Ramos (cell line): ENCODE data around the gene HGS.

Source experiments
- in situ Hi-C: fragments of 300-500 bp; cut with MboI; formaldehyde crosslinking; loops from one replicate; pipeline ENCODE4 v1.14.3; 2022; ENCODE audit warnings: low sequenced_read_pairs; ENCODE audit not compliant: unreplicated experiment

HGS gene

GRCh38 chr17:81683584-81684441, at the start of gene HGS, which contains the start of gene ARL16:
TSS of gene HGS (plus strand) at chr17:81684011. CDS start at chr17:81684067, 56 bp downstream.
TSS of gene ARL16 (minus strand) at chr17:81683797. CDS start at chr17:81683753, 44 bp downstream.
- in situ Hi-C loops = no loop called here

DNA sequence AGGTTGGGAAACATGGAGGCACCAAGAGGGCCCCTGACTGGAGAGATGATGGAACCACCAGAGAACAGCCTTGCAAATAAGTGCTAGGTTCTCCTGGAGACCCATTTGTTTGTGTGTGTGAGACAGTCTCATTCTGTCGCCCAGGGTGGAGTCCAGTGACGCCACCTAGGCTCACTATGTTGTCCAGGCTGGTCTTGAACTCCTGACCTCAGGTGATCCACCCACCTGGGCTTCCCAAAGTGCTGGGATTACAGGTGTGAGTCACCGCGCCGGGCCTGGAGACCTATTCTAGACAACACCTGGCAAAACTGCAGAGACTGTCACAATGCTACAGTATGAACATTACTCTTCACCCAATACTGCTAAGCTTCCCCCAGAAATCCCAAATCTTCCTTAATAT, 48.4 kb upstream of the HGS start:
- in situ Hi-C loops = no loop called here

- in situ Hi-C loops = no loop called here
Observed at GRCh38 chr17:81635973-81636504, 47.8 kb upstream of the HGS start.

DNA sequence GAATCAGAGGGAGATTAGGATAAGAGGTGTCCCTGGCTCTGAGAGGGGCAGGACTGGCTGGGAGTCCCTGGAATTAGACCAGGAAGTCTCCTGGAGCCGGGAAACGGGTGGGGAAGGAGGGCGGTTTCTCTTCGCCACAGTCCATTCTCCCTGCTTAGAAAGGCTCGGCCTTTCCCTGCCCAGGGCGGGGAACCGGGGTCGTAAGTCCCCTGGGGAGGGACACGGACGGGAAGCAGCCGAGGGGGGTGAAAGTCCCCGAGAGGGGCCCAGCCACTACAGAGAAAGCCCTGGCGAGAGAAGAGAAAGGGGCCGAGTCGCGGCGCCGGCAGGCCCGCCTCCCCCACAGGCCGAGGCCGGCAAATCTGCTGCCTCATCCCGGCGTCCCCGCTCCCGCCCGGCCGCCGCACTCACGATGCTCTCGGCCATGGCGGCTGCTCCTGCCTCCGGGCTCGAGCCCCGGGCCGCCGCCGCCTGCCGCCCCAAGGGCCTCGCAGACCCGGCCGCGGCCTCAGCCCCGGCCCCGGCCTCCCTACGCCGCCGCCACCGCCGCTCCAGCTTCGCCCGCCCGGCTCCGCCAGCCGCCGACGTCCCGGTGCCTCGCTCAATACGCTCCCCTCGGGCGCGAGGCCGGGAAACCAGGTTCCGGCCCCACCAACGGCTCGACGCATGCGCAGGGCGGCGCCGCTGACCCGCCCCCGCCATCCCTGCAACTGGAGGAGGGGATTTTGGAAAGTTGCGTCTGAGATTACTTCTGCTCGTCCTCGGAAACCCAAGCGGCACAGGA, 47.1 kb upstream of the HGS start, which contains the start of the genes NPLOC4 and TSPAN10:
Gene NPLOC4 (minus strand): TSS at position 608 of the 784 bp plus-strand sequence. CDS start 182 bp downstream, at position 426.
Gene TSPAN10 (plus strand): TSS at position 692 of the 784 bp plus-strand sequence. CDS start 5,217 bp downstream, outside the sequence.
- in situ Hi-C loops = no loop called here

DNA sequence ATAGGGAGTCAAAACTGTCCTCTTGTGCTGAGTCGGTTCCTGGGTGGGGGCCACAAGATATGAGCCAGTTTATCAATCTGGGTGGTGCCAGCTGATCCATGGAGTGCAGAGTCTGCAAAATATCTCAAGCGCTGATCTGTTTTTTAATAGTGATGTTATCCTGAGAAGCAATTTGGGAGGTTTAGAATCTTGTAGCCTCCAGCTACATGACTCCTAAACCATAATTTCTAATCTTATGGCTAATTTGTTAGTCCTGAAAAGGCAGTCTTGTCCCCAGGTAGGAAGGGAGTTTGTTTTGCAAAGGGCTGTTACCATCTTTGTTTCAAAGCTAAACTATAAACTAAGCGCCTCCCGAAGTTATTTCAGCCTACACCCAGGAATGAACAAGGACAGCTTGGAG, 45.1 kb upstream of the HGS start:
- in situ Hi-C loops = no loop called here

DNA sequence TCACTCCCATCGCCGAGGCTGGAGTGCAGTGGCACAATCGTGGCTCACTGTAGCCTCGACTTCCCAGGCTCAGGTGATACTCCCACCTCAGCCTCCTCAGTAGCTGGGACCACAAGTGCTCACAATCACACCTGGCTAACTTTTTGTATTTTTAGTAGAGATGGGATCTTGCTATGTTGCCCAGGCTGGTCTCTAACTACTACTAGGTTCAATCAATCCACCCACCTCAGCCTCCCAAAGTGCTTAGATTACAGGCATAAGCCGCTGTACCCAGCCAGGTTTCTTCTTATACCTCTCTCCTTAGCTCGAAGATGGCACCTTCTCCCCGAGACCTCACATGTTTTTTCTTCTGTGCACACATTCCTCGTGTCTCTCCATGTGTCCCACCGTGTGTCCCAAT, 43.8 kb upstream of the HGS start:
- in situ Hi-C loops = no loop called here

GRCh38 chr17:81641825-81642489, 41.9 kb upstream of the HGS start:
- in situ Hi-C loops = no loop called here

DNA sequence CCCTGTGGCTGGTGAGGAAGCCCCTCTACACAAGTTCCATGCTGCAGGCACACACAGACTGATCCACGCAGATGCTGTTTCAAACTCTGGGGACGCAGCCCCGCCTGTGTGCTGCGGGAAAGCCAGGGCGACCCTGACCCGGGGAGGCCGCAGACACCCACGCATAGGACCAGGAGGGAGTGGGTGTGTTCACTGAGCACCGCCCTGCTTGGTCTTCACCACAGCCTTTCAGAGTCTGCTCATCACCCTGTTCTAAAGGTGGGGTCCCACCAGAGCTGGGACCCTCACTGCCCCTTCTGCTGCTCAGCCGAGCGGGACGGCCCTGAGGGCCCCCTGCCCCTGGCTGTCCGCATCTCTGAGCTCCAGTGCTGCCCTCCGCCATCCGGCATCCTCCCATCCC, 39.3 kb upstream of the HGS start:
- in situ Hi-C loops = no loop called here

GRCh38 chr17:81644976-81645952, 38.5 kb upstream of the HGS start:
- in situ Hi-C loops = no loop called here

DNA sequence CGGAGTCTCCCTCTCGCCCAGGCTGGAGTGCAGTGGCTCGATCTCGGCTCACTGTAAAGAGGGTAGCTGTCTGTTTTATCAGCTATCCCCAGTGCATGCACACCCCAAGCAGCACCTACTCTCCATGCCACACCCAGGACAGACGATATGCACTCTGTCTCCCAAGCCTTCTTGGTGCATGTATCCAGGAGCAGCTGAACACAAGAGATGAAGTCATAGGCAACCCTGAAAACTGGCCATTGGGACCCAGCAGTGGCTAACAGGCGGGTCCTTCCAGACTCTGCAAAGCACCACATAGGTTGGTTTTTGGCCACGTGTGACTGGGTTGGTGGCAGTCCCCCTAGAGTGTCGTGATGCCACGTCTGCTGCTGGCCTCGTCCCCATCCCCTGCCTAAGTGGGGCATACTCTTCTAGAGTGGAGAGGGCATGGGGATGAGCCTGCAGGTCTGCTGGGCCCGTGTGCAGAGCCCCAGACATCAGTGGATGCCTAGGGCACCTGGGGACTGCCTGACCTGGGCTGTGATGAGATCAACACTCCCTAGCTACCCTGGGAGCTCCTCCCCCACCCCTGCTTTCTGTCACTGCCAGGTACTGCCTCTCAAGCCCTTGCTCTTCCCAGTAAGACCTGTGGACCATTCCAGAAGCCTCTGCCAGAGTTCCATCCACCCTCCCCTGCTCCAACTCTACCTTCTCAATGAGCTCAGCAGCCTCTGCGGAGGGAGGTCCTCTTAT, 36.8 kb upstream of the HGS start:
- in situ Hi-C loops = no loop called here

DNA sequence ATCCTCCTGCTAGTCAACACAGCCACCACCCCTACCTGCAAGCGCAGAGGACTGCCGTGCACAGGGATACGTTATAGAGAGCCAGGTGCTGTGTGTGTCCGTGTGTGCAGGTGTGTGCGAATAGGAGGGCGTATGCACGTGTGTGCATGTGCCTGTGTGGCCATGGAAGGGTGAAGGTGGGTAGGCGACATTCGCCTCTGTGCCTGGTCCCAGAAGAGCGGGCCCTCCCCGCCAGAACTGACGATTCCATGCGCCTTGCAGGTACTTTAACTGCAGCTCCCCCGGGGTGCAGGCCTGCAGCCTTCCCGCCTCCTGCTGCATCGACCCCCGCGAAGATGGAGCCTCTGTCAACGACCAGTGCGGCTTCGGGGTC, 36.2 kb upstream of the HGS start:
- in situ Hi-C loops = no loop called here

DNA sequence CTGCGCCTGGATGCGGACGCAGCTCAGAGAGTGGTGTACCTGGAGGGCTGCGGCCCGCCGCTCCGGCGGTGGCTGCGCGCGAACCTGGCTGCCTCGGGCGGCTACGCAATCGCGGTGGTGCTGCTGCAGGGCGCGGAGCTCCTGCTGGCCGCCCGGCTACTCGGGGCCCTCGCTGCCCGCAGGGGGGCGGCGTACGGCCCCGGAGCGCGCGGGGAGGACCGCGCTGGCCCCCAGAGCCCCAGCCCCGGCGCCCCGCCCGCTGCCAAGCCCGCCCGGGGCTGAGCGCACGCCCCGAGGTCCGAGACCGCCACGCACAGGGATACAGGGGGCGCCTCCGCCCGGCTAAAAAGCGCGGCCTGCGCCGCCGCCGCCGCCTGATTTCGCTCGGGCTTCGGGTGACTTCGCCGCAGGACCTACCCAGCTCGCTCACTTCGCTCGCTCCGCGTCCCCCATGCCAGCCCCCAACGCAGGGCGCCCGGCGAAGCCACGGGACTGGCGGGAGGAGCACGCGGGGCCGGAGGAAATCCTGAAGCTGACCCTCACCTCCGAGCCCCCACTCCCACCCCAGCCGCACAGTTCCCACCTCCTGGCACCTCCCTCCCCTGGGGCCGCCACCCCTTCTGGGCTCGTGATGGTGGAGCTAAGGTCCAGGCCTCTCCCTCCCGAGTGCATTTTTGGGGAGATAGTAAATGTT, 35.7 kb upstream of the HGS start:
- in situ Hi-C loops = no loop called here

DNA sequence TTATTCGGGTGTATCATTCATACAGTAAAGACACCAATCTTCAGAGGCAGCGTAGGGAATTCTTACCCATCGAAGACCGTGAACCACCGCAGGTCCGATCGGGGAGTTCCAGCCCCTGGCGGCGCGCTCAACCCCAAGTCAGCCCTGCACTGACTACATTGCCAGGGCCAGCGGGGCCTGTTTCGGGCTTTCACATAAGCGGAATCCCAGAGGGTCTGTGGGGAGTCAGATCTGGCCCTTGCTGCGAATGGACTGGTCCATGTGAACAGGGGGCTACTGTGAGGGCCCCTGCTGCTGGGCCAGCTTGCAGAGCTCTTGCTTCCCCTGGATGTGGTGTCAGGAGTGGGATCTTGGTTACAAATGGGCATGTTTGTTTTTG, 35.1 kb upstream of the HGS start:
- in situ Hi-C loops = no loop called here

DNA sequence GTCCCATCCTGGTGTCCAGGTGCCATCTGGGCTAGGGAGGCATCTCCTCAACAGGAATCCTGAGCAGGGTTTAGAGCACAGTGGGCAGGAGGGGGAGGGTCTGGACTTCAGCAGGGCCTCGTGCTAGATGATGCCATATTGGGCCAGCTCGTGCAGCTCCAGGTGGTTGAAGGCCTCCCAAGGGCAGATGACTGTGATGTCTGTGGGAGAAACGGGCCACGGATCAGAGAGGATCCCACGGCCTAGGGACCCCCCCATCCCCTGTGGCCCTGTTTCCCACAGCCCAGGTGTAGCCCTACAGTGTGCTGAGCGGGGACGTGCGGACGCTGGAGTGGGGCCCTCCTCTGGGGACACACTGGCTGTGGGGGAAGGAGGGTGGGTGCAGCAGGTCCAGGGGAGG, 32.9 kb upstream of the HGS start:
- in situ Hi-C loops = no loop called here

- in situ Hi-C loops = no loop called here
Observed at GRCh38 chr17:81651692-81652091, 32.1 kb upstream of the HGS start.

GRCh38 chr17:81652906-81653771, 30.7 kb upstream of the HGS start:
- in situ Hi-C loops = no loop called here
